Right lung (tissue), 10 donors: Measurements from ENCODE around the gene SIRT6. TPM values are rescaled to one million over a fixed set of nuclear protein-coding genes. Genes with fewer than 3 reads are reported as not detected.
"Not testable (repeated sequence)": the region's sequence is repeated elsewhere in the genome, so short reads cannot be mapped to it uniquely, and the experiment has no call there.

Experiments
- DNase-seq, 2 donors: peaks; one replicate each; pipeline ENCODE4 v3.0.0-alpha.2; 2013
- long read RNA-seq, 8 donors: transcript quantifications; one replicate each; lab custom pipeline, GENCODE V29; 2026
- polyA plus RNA-seq, 5 donors: library from polyadenylated mRNA; unstranded; fragments of 120-200 nt; gene quantifications; one replicate each; pipeline versions ENCODE4 v1.2.1 to v1.2.3, GENCODE V29; 2013; ENCODE audit warnings: inconsistent platforms in 1 of 5, low replicate concordance in 1 of 5; ENCODE audit not compliant: insufficient read length in 5 of 5, insufficient read depth in 1 of 5

SIRT6 gene
- polyA plus RNA-seq: 10 to 100 TPM; 15.5 to 29.9 (median 18.3) TPM
- long read RNA-seq, donor 1, partial matches to known transcripts: 0 of 4 reads
- long read RNA-seq, donor 1, other reads (novel, unspliced or antisense): 0 of 4 reads
- long read RNA-seq, donor 2, partial matches to known transcripts: 0 of 5 reads
- long read RNA-seq, donor 2, other reads (novel, unspliced or antisense): 0 of 5 reads
- long read RNA-seq, donor 3, partial matches to known transcripts: 0 of 5 reads
- long read RNA-seq, donor 3, other reads (novel, unspliced or antisense): 0 of 5 reads
- long read RNA-seq, donor 4, partial matches to known transcripts: 0 of 5 reads
- long read RNA-seq, donor 4, other reads (novel, unspliced or antisense): 0 of 5 reads
- long read RNA-seq, donor 5, partial matches to known transcripts: 0 of 4 reads
- long read RNA-seq, donor 5, other reads (novel, unspliced or antisense): 0 of 4 reads
- long read RNA-seq, donor 6, transcript SIRT6-202 (8 exons, 1,641 nt): major isoform, 6 of 9 reads
- long read RNA-seq, donor 6, partial matches to known transcripts: 0 of 9 reads
- long read RNA-seq, donor 6, other reads (novel, unspliced or antisense): 0 of 9 reads
- long read RNA-seq, donor 7, partial matches to known transcripts: 0 of 5 reads
- long read RNA-seq, donor 7, other reads (novel, unspliced or antisense): 0 of 5 reads
- long read RNA-seq, donor 8, partial matches to known transcripts: 0 of 2 reads
- long read RNA-seq, donor 8, other reads (novel, unspliced or antisense): 0 of 2 reads

DNA sequence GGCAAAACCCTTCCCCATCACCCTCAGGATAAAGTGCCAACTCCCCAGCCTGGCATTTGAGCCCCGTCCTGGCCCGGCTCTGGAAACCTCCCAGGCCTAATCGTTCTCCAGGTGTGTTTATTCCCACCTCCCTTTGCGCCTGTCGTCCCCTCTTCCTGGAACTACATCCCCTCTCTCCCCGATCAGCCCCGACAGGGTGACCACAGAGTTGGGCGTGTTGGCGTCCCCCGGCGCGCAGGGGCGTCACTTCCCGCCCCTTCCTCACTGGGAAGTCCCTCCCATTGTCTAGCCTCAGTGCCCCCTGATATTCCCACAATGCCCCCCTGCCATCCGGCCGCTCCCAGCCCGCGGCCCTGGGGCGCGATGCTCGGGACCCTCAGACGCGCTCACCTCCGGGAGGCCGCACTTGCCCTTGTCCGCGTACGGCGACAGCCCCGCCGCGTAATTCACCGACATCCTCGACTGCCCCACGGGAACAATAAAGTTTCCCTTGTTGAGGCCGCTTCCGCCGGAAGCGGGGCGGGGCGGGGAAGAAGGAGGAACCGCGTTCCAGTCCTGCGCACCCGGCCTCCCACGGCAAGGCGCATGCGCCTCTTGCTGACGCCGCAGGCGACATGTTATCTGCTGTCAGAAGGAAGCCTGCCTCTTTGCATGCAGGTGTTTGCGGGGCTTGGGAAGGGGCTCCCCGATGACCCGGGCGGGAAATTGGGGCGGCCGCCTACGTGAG lies at the start of gene SIRT6, which contains the start of gene ANKRD24:
SIRT6 (minus strand) TSS at position 480 of the 727 bp plus-strand sequence; CDS start at position 456, 24 bp downstream.
ANKRD24 (plus strand) TSS at position 606 of the 727 bp plus-strand sequence. CDS start 3,737 bp downstream, outside the sequence.
- peak; percentile 94 for DNase-seq

DNA sequence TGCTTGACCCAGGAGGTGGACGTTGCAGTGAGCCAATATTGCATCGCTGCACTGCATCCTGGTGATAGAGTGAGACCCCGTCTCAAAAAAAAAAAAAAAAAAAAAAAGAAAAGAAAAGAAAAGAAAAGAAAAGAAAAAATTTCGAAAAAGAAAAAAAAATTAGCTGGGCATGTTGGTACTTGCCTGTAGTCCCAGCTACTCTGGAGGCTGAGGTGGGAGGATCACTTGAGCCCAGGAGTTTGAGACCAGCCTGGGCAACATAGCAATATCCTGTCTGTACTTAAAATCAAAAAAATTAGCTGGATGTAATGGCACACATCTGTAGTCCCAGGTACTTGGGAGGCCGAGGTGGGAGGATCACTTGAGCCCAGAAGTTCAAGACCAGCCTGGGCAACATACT lies 49.8 kb upstream of the SIRT6 start:
- not testable (repeated sequence) for DNase-seq

DNA sequence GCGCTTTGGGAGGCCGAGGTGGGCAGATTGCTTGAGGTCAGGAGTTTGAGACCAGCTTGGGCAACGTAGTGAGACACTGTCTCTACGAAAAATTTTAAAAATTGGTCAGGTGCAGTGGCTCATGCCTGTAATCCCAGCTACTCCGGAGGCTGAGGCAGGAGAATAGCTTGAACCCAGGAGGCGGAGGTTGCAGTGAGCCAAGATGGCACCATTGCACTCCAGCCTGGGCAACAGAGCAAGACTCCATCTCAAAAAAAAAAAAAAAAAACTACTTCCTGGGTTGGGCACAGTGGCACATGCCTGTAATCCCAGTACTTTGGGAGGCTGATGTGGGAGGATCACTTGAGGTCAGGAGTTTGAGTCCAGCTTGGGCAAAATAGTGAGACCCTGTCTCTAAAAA lies 49.2 kb upstream of the SIRT6 start:
- DNase-seq: not testable (repeated sequence)

DNA sequence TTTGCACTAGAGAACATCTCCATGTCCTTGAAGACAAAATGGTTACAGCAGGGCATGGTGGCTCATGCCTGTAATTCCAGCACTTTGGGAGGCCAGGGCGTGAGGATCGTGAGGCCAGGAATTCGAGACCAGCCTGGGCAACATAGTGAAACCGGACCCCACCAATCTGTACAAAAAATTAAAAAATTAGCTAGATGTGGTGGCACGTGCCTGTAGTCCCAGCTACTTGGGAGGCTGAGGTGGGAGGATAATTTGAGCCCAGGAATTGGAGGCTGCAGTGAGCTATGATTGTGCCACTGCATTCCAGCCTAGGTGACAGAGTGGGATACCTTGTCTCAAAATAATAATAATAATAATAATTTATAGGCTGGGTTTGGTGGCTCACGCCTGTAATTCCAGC lies 47.9 kb upstream of the SIRT6 start:
- not testable (repeated sequence) for DNase-seq

DNA sequence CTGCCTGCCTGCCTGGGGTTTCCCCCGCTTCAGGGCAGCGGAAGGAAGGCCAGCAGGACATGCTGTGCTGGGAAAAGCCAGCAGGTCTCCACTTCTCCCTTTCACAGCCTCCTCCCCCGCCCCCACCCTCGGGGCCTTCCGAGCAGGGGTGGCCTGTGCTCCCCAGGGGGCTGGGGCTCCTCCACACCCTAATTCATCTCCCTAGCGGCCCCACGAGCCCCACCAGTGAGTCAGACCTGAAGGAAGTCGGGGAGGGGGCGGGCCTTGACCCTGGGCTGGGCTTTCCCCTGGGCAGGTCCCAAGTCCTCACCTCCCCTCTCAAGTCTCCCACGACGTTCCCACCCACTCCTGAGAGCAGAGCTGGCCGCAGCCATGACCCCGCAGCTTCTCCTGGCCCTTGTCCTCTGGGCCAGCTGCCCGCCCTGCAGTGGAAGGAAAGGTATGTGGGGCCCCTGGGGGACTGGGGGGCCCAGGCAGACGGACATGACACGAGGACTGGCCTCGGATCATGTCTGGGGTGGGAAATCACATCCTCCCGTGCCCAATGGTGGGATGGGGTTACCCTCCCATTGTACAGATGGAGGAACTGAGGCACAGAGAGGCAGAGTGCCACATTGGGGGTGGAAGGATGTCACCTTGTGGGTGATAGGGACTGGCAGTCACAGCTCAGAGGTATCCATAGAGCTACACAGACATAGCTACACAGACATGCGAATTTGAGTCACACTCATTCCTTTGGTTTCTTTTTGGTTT lies 47.0 kb upstream of the SIRT6 start, which contains the start of gene EBI3:
EBI3 (plus strand) TSS at position 345 of the 753 bp plus-strand sequence; CDS start at position 373, 28 bp downstream.
- DNase-seq: no peak

DNA sequence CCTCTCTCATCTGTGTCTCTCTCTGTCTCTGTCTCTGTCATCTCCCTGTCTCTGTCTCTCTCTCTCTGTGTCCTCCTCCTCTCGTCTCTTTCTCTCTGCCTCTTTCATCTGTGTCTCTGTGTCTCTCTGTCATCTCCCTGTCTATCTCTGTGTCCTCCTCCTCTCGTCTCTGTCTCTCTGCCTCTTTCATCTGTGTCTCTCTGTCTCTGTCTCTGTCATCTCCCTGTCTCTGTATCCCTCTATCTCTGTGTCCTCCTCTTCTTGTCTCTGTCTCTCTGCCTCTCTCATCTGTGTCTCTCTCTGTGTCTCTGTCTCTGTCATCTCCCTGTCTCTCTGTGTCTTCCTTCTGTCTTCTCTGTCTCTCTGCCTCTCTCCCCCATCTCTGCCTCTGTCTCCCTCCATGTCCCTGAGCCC lies 46.4 kb upstream of the SIRT6 start:
- DNase-seq: no peak

DNA sequence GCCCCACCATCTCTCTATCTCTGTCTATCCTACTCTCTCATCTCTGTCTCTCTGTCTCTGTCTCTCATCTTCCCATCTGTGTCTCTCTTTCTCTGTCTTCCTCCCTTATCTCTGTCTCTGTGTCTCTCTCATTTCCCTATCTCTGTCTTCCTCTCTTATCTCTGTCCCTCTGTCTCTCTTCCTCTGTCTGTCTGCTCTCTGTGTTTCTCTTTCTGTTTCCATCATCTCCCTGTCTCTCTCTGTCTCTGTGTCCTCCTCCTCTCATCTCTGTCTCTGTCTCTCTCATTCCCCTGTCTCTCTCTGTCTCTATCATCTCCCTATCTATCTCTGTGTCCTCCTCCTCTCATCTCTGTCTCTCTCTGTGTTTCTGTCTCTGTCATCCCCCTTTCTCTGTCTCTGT lies 45.4 kb upstream of the SIRT6 start:
- DNase-seq: no peak

DNA sequence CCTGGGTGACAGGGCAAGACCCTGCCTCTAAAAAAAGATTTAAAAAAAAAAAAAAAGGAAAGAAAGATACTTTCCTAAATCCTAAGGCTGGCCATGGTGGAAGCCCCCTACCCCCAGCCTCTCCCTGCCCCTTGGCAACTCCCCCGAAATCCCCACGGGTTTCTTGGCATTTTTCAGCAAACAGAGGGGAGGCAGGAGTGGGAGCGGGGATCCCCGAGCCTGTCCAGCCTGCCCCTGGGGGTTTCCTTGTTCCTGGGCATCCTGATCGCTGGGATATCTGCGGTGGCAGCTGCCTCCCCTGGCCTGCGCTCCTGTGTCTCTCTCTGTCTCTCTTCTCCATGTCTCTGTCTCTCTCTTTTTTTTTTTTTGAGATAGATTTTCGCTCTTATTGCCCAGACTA lies 43.5 kb upstream of the SIRT6 start:
- no peak for DNase-seq

DNA sequence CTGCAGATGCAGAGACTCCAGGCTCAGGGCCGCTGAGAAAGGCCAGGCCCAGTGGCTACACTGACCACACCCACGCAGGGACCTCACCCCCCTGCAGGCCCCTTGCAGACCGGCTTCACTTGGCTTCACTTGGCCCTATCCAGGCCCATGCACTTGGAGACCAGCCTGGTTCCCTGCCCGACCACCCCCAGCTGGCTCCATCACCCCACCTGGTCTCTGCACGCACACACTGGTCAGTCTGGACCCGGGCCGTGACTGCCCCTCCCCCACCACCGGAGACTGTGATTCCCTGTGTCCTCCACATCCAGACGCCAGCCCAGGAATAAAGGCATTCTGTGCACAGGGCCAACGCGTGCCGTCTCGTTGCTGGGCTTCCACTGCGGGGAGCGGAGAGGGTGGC lies 42.1 kb upstream of the SIRT6 start:
- no peak for DNase-seq

DNA sequence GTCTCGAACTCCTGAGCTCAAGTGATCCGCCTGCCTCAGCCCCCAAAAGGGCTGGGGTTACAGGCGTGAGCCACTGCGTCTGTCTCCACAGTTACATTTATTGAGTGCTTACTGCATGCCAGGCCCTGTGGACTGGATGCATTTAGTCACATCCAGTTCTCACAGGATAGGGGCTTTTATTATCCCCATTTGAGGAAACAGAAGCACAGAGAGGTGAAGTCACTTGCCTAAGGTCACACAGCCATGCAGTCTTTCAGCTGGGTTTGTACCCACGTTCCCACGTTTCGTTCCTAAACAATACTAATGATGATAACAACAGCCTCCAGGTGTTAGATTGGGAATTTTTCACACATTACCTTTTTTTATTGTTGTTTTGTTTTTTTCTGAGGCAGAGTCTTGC lies 37.8 kb upstream of the SIRT6 start:
- no peak for DNase-seq

DNA sequence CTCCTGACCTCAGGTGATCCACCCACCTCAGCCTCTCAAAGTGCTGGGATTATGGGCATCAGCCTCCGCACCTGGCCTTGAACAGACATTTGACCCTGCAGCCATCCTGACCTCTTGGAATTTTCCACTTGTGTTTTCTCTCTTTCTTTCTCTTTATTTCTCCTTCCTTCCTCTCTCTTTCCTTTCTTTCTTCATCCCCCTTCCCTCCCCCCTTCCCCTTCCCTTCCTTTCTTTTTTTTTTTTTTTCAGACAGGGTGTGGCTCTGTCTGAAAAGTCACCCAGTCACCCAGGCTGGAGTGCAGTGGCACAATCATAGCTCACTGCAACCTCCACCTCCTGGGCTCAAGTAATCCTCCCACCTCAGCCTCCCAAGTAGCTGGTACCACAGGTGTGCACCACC lies 36.2 kb upstream of the SIRT6 start:
- not testable (repeated sequence) for DNase-seq

DNA sequence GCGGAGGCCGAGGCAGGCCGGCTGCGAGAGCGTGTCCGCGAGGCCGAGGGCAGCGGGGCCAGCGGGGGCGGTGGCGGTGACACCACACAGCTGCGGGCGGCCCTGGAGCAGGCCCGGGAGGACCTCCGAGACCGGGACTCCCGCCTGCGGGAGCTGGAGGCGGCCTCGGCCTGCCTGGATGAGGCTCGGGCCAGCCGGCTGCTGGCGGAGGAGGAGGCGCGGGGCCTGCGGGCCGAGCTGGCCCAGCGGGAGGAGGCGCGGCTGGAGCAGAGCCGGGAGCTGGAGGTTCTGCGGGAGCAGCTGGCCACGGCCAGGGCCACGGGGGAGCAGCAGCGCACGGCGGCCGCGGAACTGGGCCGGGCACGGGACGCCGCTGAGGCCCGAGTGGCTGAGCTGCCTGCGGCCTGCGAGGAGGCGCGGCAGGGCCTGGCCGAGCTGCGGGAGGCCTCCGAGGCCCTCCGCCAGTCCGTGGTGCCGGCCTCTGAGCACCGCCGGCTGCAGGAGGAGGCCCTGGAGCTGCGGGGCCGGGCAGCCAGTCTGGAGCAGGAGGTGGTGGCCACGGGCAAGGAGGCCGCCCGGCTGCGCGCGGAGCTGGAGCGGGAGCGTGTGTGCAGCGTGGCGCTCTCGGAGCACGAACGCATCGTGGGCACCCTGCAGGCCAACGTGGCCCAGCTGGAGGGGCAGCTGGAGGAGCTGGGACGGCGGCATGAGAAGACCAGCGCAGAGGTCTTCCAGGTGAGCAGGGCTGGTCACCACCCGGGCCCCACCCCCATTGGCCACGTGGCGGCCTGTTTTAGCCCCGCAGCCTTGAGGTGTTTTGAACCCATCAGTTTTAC lies 35.3 kb upstream of the SIRT6 start:
- no peak for DNase-seq

DNA sequence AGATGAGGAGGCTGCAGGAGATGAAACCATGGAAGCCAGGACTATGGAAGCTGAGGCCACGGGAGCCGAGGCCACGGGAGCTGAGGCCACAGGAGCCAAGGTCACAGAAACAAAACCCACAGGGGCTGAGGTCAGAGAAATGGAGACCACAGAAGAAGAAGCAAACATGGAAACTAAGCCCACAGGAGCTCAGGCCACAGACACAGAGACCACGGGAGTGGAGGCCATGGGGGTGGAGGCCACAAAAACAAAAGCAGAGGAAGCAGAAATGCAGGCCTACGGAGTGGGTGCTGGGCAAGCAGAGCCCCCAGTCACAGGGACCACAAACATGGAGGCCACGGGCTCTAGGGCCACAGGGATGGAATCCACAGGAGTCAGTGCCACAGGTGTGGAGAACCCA lies 34.5 kb upstream of the SIRT6 start:
- no peak for DNase-seq

DNA sequence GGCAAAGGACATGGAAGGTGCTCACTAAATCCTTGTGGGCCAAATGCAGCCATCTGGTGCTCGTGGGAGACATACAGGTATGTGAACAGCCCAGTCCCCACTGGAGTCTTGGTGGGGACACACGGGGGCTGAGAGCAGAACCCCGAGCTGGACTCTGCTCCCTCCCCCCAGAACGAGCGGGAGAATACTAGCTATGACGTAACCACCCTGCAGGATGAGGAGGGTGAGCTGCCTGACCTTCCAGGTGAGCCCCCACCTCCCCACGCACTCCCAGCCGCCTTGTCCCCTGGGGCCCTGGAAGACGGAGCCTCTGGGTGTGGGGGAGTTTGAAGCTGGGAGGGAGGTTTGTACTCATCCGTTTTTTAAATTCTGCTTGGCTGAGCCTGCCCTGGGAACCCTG lies 33.4 kb upstream of the SIRT6 start:
- DNase-seq: no peak

DNA sequence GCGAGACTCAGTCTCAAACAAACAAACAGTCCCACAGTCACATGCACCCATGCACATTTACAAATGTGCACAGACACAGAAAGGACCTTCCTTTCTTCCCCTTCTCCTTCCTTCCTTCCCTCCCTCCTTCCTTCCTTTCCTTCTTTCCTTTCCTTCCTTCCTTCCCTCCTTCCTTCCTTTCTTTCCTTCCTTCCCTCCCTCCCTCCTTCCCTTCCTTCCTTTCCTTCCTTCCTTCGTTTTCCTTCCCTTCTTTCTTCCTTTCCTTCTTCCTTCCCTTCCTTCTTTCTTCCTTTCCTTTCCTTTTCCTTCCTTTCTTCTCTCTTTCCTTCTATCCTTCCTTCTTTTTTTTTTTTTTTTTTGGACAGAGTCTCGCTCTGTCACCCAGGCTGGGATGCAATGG lies 30.8 kb upstream of the SIRT6 start:
- no peak for DNase-seq

DNA sequence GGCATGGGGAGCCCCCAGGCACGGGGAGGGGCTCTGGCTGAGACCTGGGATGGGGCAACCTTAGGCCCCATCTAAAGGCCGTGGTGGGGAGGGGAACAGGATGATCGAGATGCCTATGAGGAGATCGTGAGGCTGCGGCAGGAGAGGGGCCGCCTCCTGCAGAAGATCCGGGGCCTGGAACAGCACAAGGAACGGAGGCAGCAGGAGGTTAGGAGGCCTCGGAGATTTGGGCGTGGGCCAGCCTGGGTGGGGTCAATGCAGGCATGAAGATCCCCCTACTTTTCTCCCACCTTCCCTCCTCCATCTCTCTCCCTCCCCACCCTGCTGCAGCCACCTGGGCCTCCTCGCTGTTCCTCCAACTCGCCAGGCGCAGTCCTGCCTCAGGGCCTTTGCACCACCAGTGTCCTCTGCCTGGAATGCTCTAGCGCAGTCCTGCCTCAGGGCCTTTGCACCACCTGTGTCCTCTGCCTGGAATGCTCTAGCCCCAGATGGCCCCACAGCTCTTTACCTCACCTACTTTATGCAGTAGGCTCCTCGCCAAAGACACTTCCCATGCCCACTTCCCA lies 27.9 kb upstream of the SIRT6 start:
- no peak for DNase-seq

DNA sequence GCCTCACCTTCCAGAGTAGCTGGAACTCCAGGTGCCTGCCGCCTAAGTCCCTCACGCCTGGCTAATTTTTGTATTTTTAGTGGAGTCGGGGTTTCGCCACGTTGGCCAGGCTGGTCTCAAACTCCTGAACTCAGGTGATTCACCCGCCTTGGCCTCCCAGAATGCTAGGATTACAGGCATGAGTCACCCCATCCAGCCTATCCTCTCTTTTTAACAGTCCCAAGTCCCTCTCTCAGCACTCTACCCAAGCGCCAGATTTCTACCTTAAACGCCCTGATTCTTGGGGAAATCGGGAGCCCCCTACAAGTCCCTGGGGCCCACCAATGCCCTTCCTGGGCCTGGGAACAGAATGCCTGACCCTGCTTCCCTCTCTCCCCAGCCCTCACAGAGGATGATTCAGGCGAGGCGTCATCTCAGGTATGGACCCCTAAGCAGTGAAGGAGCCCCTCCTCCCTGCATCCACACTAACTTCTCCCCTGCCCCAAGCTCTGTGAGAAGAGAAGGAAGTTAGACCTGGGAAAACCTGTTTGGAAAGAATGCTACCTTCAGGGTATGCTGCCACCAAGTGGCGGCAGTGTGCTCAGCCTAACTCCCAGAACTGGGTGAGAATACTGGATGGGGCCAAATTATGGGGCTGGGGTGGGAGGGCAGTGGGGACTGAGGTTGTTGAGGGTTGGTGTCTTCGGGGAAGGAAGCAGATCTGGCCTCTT lies 26.2 kb upstream of the SIRT6 start:
- DNase-seq: no peak

DNA sequence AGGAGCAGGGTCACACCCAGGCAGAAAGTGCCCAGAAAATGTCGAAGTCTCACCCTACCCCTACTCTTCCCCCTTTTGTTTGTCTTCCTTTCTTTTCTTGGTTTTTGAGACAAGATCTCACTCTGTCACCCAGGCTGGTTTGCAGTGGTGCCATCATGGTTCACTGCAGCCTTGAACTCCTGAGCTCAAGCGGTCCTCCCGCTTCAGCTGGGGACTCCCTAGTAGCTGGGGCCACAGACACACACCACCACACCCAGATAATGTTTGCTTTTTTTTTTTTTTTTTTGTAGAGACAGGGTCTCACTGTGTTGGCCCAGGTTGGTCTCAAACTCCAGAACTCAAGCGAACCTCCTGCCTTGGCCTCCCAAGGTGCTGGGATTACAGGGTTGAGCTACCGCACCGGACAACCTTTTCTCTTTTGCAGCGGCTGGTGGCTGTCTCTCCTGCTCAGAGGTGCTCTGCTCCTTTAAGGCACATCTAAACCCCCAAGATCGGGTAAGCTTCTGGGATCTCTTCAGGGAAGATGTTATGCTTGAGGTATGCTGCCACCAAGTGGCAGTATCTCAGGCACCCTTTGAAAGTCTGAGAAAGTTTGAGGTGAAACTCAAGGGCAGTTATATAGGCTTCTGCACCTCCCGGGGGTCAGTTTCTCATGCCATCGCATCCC lies 24.6 kb upstream of the SIRT6 start:
- no peak for DNase-seq

DNA sequence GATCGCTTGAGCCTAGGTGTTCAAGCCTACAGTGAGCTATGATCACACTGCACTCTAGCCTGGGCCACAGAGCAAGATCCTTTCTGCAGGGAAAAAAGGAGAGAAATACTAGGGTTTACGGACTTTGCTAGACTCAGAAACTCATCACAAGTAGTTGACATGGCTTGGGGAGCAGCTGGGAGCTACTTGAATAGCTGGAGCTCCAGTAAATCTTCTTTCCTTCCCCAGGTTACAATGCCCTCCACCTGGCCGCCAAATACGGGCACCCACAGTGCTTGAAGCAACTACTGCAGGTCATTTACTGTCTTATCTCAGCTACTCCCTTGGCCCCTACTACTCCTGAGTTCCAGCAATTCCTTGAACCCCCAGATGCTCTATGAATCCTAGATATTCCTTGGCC lies 19.4 kb upstream of the SIRT6 start:
- DNase-seq: no peak
